Right atrium auricular region (tissue), 2 donors: ENCODE results near the gene PRELID1. TPM values are rescaled to one million over a fixed set of nuclear protein-coding genes. Genes with fewer than 3 reads are reported as not detected.
"Not testable (repeated sequence)": the region's sequence is repeated elsewhere in the genome, so short reads cannot be mapped to it uniquely, and the experiment has no call there.

Experiments
- DNase-seq: peaks from one replicate; pipeline ENCODE4 v3.0.0-alpha.2; 2019; ENCODE audit warnings: low spot score
- H3K27ac ChIP-seq, 2 donors: fragments of 200-600 bp; sonication (generic); 1 replicate in 1 of 2; 2 replicates in 1 of 2; pipeline ENCODE4 v1.5.1; 2016 to 2019
- H3K27me3 ChIP-seq, 2 donors: fragments of 200-600 bp; sonication (generic); one replicate each; pipeline versions ENCODE4 v1.5.1 to v1.6.0; 2017 to 2019
- H3K36me3 ChIP-seq: fragments of 200-600 bp; sonication (generic); one replicate; pipeline ENCODE4 v1.5.1; 2016
- H3K4me1 ChIP-seq, 2 donors: fragments of 200-600 bp; sonication (generic); one replicate each; pipeline versions ENCODE4 v1.5.1 to v1.6.0; 2017 to 2019
- H3K4me3 ChIP-seq, 2 donors: fragments of 200-600 bp; sonication (generic); 1 replicate in 1 of 2; 2 replicates in 1 of 2; pipeline ENCODE4 v1.5.1; 2017 to 2019; ENCODE audit warnings: mild to moderate bottlenecking in 1 of 2, moderate library complexity in 1 of 2
- H3K9me3 ChIP-seq, 2 donors: fragments of 200-600 bp; sonication (generic); one replicate each; pipeline ENCODE4 v1.5.1; 2019
- total RNA-seq, 2 donors: library from RNA; depleted of rRNA; stranded (reverse); fragments of >200 nt; gene quantifications; one replicate each; pipeline ENCODE4 v1.1.0, GENCODE V29; 2016
- TF ChIP-seq, protein P1 (sequence below), 2 donors: fragments of 200-600 bp; sonication (generic); IDR thresholded peaks; one replicate each; pipeline ENCODE4 v1.5.1; 2019; ENCODE audit warnings: antibody characterized with exemption in 2 of 2

The PRELID1 gene
- total RNA-seq, 2 donors from 2014 or later = 26.7 to 44.3 TPM

DNA sequence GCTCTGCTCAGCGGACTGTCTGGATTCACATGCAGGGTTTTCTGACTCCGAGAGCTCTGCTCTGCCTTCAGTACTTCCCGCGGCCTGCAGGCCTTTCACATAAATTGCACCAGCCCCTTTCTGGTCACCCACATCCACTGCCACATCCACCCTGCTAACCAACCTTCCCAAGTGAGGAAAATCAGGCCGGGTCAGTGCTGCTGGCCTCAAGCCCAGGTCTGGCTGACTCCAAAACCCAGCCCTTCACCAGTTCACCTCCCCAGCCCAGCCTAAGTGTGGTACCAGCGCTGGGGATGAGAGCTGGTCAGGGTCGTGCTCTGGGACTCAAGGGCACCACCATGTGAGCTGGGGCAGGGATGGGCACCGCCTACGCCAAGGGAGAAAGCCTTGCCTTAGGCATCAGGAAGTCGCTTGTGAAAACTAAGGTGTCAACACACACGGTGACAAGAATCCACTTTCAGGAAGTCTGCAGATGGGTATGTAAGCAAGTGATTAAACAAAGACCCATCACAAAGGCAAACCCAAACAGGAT, 35.6 kb downstream of the PRELID1 start:
- Histone ChIP-seq H3K27me3 (no peaks in the 10 kb centered on the region), H3K27ac (no peak overlapping the region), H3K36me3 (peaks cover 64% of the 10 kb centered on the region), H3K4me3 (no peak overlapping the region), H3K9me3 (no peaks in the 10 kb centered on the region), H3K4me1 (peaks cover 0 to 25% of the 10 kb centered on the region in 2 donors)
- no peak for DNase-seq
- TF ChIP-seq, protein P1, sequence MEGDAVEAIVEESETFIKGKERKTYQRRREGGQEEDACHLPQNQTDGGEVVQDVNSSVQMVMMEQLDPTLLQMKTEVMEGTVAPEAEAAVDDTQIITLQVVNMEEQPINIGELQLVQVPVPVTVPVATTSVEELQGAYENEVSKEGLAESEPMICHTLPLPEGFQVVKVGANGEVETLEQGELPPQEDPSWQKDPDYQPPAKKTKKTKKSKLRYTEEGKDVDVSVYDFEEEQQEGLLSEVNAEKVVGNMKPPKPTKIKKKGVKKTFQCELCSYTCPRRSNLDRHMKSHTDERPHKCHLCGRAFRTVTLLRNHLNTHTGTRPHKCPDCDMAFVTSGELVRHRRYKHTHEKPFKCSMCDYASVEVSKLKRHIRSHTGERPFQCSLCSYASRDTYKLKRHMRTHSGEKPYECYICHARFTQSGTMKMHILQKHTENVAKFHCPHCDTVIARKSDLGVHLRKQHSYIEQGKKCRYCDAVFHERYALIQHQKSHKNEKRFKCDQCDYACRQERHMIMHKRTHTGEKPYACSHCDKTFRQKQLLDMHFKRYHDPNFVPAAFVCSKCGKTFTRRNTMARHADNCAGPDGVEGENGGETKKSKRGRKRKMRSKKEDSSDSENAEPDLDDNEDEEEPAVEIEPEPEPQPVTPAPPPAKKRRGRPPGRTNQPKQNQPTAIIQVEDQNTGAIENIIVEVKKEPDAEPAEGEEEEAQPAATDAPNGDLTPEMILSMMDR (IDR thresholded peaks at IDR 0.05) = no peak

DNA sequence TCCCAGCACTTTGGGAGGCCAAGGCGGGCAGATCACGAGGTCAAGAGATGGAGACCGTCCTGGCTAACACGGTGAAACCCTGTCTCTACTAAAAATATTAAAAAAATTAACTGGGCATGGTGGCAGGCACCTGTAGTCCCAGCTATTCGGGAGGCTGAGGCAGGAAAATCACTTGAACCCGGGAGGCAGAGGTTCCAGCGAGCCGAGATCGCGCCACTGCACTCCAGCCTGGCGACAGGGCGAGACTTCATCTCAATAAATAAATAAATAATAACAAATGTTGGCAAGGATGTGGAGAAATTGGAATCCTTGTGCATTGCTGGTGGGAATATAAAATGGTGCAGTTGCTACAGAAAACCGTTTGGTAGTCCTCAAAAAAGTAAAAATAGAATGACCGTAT, 39.4 kb downstream of the PRELID1 start:
- H3K27me3 ChIP-seq, H3K4me3 ChIP-seq, H3K4me1 ChIP-seq, H3K9me3 ChIP-seq, H3K27ac ChIP-seq, DNase-seq: not testable (repeated sequence)
- peaks cover 32% of the 10 kb centered on the region for H3K36me3 ChIP-seq

DNA sequence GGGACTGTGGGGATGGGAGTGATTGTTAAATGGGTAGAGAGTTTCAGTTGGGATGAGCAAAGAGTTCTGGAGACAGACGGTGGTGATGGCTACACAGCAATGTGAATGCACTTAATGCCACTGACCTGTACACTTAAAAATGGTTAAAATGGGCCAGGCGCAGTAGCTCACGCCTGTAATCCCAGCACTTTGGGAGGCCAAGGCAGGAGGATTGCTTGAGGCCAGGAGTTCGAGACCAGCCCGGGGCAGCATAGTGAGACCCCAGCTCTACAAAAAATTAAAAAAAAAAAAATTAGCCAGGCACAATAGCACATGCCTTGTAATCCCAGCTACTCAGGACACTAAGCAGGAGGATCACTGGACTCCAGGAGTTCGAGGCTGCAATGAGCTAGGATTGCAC, 40.2 kb downstream of the PRELID1 start:
- no peak for DNase-seq
- Histone ChIP-seq H3K9me3 (no peaks in the 10 kb centered on the region), H3K27ac (no peak overlapping the region), H3K4me1 (peaks cover 0 to 4% of the 10 kb centered on the region in 2 donors), H3K4me3 (no peak overlapping the region), H3K27me3 (no peaks in the 10 kb centered on the region), H3K36me3 (peaks cover 25% of the 10 kb centered on the region)
- TF ChIP-seq, protein P1 (IDR thresholded peaks at IDR 0.05) = no peak

DNA sequence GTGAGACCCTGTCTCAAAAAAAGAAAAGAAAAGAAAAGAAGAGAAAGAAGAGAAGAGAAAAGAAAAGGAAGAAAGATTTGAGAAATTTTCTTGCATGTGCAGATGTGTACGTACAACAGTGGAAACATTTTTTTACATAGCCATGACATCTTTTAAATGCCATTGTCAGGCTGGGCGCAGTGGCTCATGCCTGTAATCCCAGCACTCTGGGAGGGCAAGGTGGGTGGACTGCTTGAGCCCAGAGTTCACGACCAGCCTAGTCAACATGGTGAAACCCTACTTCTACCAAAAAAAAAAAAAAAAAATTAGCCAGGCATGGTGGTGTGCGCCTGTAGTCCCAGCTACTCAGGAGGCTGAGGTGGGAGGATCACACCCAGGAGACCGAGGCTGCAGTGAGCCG, 41.3 kb downstream of the PRELID1 start:
- Histone ChIP-seq H3K4me1 (peaks cover 0 to 11% of the 10 kb centered on the region in 2 donors), H3K27me3 (no peaks in the 10 kb centered on the region), H3K9me3 (no peaks in the 10 kb centered on the region), H3K27ac (no peak overlapping the region), H3K36me3 (peaks cover 20% of the 10 kb centered on the region), H3K4me3 (no peak overlapping the region)
- TF ChIP-seq, protein P1 (IDR thresholded peaks at IDR 0.05) = no peak
- DNase-seq = no peak

DNA sequence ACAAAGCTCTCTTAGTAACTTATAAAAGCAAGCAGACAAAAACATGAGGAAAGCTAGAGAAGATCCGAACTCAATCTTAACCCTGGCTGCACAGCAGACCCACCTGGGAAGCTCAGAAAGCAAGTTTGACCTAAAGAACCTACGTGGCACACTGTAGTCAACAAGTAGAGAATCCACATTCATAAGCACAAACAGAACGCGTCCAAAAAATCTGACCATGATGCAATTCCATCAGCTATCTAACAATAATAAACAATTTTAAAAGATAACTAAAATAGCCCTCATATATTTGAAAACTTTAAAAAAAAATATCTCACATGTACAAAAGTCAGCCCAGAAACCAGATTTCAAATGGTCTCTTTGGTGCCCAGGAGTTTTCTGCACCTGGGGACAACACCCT, 43.2 kb downstream of the PRELID1 start:
- Histone ChIP-seq H3K27ac (no peak overlapping the region), H3K36me3 (peaks cover 12% of the 10 kb centered on the region), H3K27me3 (no peaks in the 10 kb centered on the region), H3K4me3 (no peak overlapping the region), H3K4me1 (peaks cover 0 to 23% of the 10 kb centered on the region in 2 donors), H3K9me3 (no peaks in the 10 kb centered on the region)
- DNase-seq = no peak
- TF ChIP-seq, protein P1 (IDR thresholded peaks at IDR 0.05) = no peak

DNA sequence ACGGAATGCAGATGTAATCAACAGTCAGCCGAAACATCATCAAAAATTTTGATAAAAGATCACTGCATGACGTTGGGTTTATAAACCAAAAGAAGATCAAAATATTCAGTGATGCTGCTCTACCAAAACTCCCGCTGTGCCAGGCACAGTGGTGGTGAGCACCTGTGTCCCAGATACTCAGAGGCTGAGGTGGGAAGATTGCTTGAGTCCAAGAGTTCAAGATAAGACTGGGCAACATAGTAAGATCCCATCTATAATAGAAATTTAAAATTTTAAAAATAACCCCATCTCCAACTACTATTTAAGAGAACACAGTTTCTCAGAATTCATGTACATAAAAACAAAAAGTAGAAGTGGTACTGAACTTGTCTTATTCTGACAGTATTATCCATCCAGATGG, 44.1 kb downstream of the PRELID1 start:
- H3K9me3 ChIP-seq = no peaks in the 10 kb centered on the region
- H3K36me3 ChIP-seq = peaks cover 6% of the 10 kb centered on the region
- no peak for DNase-seq
- no peak overlapping the region for H3K4me3 ChIP-seq
- H3K4me1 ChIP-seq = peaks cover 0 to 23% of the 10 kb centered on the region in 2 donors
- TF ChIP-seq, protein P1 (IDR thresholded peaks at IDR 0.05) = no peak
- no peak overlapping the region for H3K27ac ChIP-seq
- H3K27me3 ChIP-seq = no peaks in the 10 kb centered on the region
